ENCODE data around the gene UBN2. TPM values are rescaled to one million over a fixed set of nuclear protein-coding genes. Genes with fewer than 3 reads are reported as not detected.

The UBN2 gene
- total and polyA plus RNA-seq, 2 of the 13 experiments (the other 11 are each of a cell fraction or from before 2014, with no cell fraction given) = 5.6 to 5.7 TPM

- in situ Hi-C loops (cut with HindIII; ENCODE audit: extremely low pct_ligation_motif_present, low pct_unique_long_range_greater_than_20kb) = no loop called here
- WGBS (ENCODE audit: low lambda C conversion rate) = 17% methylated on average over 2 of the region's 2 CpGs
- Histone ChIP-seq H3K27ac (ENCODE audit: extremely low read length, insufficient read depth, low read length) (no peak overlapping the region), H4K20me1 (ENCODE audit: insufficient read depth, low read length) (no peaks in the 10 kb centered on the region), H3K27me3 (ENCODE audit: control insufficient read depth in 1 of 2, insufficient read depth in 2 of 2, low read length in 2 of 2) (no peaks in the 10 kb centered on the region), H3K4me2 (ENCODE audit: low read depth, low read length) (no peak overlapping the region), H3K4me1 (ENCODE audit: insufficient read depth, low read length) (peaks cover 5% of the 10 kb centered on the region; the same call in 1 of the 2 replicates), H2AFZ (ENCODE audit: low read length) (no peak overlapping the region), H3K36me3 (replicated peaks in 1 of 2; ENCODE audit: control insufficient read depth in 1 of 2, insufficient read depth in 2 of 2, low read length in 2 of 2) (no peaks in the 10 kb centered on the region), H3K9ac (ENCODE audit: insufficient read depth, low read depth, low read length) (no peak overlapping the region), H3K4me3 (replicated peaks in 1 of 3; ENCODE audit: insufficient read depth in 1 of 3, low read depth in 2 of 3, low read length in 3 of 3) (no peak overlapping the region), H3K9me3 (ENCODE audit: low read length) (no peaks in the 10 kb centered on the region), H3K79me2 (ENCODE audit: insufficient read depth, low read length) (no peaks in the 10 kb centered on the region)
- ATAC-seq (no peak), FAIRE-seq (no peak), DNase-seq (ENCODE audit: low spot score) (no peak)
- intact Hi-C loops (cut with micrococcal nuclease; ENCODE audit: unreplicated experiment) = no loop called here
- no peak for TF ChIP-seq ZFP37 (CRISPR knock-in tag; IDR thresholded peaks at IDR 0.05; ENCODE audit: borderline replicate concordance)
- TF ChIP-seq MAFF (IDR thresholded peaks at IDR 0.05; ENCODE audit: low read depth, low read length) = peak; percentile 92
- TF ChIP-seq ELF3 (CRISPR knock-in tag; IDR thresholded peaks at IDR 0.05) = no peak
- TF ChIP-seq ZNF138 (CRISPR knock-in tag; IDR thresholded peaks at IDR 0.05; ENCODE audit: low read depth) = no peak
- no peak for TF ChIP-seq AGO2 (optimal IDR thresholded peaks at IDR 0.05; ENCODE audit: low read depth, low read length)
- no peak for TF ChIP-seq ZNF383 (CRISPR knock-in tag; IDR thresholded peaks at IDR 0.05; ENCODE audit: borderline replicate concordance)
- TF ChIP-seq ELF1 (CRISPR knock-in tag; IDR thresholded peaks at IDR 0.05) = no peak
- TF ChIP-seq MAFK (conservative IDR thresholded peaks at IDR 0.05 in 1 of 2, IDR thresholded peaks at IDR 0.05 in 1 of 2; ENCODE audit: low read length in 2 of 2) = peak; percentile 90 to 95
- BruUV-seq (replicated peaks) = no TSS peak
- ChIA-PET CTCF (ENCODE audit: low intra/inter-chr PET ratio, low total read pairs) (no interaction called here), POLR2A (interaction anchor here (0.7 kb wide), 1 partner anchor 195 kb away, joined by 4 read pairs; a partner anchor contains a TSS)
Measured at GRCh38 chr7:139329119-139329518, 98.1 kb downstream of the UBN2 start.

- Histone ChIP-seq H3K27me3 (ENCODE audit: control insufficient read depth in 1 of 2, insufficient read depth in 2 of 2, low read length in 2 of 2) (no peaks in the 10 kb centered on the region), H3K4me2 (ENCODE audit: low read depth, low read length) (no peak overlapping the region), H4K20me1 (ENCODE audit: insufficient read depth, low read length) (no peaks in the 10 kb centered on the region), H3K9me3 (ENCODE audit: low read length) (no peaks in the 10 kb centered on the region), H3K9ac (ENCODE audit: insufficient read depth, low read depth, low read length) (no peak overlapping the region), H3K4me3 (replicated peaks in 1 of 3; ENCODE audit: insufficient read depth in 1 of 3, low read depth in 2 of 3, low read length in 3 of 3) (no peak overlapping the region), H3K27ac (ENCODE audit: extremely low read length, insufficient read depth, low read length) (no peak overlapping the region), H3K4me1 (ENCODE audit: insufficient read depth, low read length) (peaks cover 5% of the 10 kb centered on the region; the same call in 1 of the 2 replicates), H3K36me3 (replicated peaks in 1 of 2; ENCODE audit: control insufficient read depth in 1 of 2, insufficient read depth in 2 of 2, low read length in 2 of 2) (no peaks in the 10 kb centered on the region), H2AFZ (ENCODE audit: low read length) (no peak overlapping the region), H3K79me2 (ENCODE audit: insufficient read depth, low read length) (no peaks in the 10 kb centered on the region)
- no peak for DNase-seq (ENCODE audit: low spot score)
- ATAC-seq = no peak
- WGBS (ENCODE audit: low lambda C conversion rate) = 82% methylated on average over 3 of the region's 3 CpGs
- FAIRE-seq = no peak
- intact Hi-C loops (cut with micrococcal nuclease; ENCODE audit: unreplicated experiment) (loop anchor here (10.0 kb wide), 1 partner anchor 96 kb away; the partner anchor contains the start of gene UBN2), in situ Hi-C loops (cut with HindIII; ENCODE audit: extremely low pct_ligation_motif_present, low pct_unique_long_range_greater_than_20kb) (no loop called here)
- TF ChIP-seq JARID2 (CRISPR knock-in tag; IDR thresholded peaks at IDR 0.05; ENCODE audit: insufficient replicate concordance) (no peak), ZNF281 (CRISPR knock-in tag; IDR thresholded peaks at IDR 0.05; ENCODE audit: borderline replicate concordance) (no peak)
- POLR2A ChIA-PET = interaction anchor here (1.3 kb wide), 1 partner anchor 10 kb away, joined by 3 read pairs; no protein-coding TSS in a partner anchor
- CTCF ChIA-PET (ENCODE audit: low intra/inter-chr PET ratio, low total read pairs) = no interaction called here
- BruUV-seq (replicated peaks) = no TSS peak
Measured at GRCh38 chr7:139330333-139331030, 99.4 kb downstream of the UBN2 start.
